Measurements from ENCODE around the gene PLA2G5. TPM values are rescaled to one million over a fixed set of nuclear protein-coding genes. Genes with fewer than 3 reads are reported as not detected.

The PLA2G5 gene
- total RNA-seq, 4 donors from 2014 or later, result 0.87 to 4.7 (median 2.2) TPM

DNA sequence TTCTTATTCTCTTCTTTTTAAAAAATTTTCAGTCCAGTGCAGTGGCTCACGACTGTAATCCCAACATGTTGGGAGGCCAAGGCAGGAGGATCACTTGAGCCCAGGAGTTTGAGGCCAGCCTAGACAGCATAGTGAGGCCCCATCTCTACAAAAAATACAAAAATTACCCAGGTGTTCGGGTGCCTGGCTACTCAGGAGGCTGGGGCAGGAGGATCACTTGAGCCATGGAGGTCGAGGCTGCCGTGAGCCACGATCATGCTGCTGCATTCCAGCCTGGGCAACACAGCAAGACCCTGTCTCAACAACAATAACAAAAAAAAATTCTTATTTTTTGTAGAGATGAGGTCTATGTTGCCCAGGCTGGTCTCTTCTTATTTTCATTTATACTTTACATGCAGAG is 41.5 kb downstream of the PLA2G5 start:
- no peaks in the 10 kb centered on the region for H3K36me3 ChIP-seq
- no peak overlapping the region for H3K4me3 ChIP-seq
- 96 to 98% methylated on average over 5 of the region's 5 CpGs for WGBS, 2 donors
- no peak for DNase-seq (ENCODE audit: low spot score in 2 of 2)
- no peaks in the 10 kb centered on the region for H3K9me3 ChIP-seq
- no peaks in the 10 kb centered on the region for H3K27me3 ChIP-seq
- TF ChIP-seq, protein P1, sequence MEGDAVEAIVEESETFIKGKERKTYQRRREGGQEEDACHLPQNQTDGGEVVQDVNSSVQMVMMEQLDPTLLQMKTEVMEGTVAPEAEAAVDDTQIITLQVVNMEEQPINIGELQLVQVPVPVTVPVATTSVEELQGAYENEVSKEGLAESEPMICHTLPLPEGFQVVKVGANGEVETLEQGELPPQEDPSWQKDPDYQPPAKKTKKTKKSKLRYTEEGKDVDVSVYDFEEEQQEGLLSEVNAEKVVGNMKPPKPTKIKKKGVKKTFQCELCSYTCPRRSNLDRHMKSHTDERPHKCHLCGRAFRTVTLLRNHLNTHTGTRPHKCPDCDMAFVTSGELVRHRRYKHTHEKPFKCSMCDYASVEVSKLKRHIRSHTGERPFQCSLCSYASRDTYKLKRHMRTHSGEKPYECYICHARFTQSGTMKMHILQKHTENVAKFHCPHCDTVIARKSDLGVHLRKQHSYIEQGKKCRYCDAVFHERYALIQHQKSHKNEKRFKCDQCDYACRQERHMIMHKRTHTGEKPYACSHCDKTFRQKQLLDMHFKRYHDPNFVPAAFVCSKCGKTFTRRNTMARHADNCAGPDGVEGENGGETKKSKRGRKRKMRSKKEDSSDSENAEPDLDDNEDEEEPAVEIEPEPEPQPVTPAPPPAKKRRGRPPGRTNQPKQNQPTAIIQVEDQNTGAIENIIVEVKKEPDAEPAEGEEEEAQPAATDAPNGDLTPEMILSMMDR (IDR thresholded peaks at IDR 0.05), result no peak
- TF ChIP-seq EP300 (IDR thresholded peaks at IDR 0.05), result no peak
- TF ChIP-seq POLR2A (IDR thresholded peaks at IDR 0.05), result no peak
- no peaks in the 10 kb centered on the region for H3K4me1 ChIP-seq
- no peak overlapping the region for H3K27ac ChIP-seq

DNA sequence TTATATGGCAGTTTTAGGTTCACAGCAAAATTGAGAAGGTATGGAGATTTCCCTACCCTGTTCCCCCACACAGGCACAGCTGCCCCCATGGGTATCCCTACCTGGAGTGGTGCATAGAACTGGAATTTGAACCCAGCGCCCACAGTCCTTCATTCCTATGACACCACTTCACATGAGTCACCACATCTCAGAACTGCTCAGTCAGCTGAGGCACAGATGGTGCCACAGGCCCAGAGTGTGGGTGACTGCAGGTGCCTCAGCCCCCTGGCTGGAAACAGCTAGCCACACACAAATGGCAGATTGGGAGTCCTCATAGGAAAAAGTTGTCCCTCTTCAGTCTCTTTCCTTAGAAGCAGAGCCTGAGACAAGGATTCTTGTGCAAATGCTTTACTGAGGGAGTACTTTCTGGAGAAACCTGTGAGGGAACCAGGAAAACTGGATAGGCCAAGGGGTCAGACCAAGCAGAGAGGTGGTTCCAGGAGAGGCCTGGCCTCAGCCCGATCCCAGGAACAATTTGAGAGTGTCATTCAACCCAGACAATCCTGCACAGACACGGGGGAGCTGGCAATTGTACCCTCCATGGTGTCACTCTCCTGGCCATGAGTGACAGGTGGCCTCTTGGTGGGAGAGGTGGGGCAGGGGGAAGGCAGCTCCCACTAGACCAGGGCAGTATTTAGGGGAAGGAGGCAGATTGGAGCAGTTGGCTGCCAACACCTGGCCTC is 42.4 kb downstream of the PLA2G5 start:
- WGBS, 2 donors, result 73% methylated on average over 3 of the region's 3 CpGs
- TF ChIP-seq EP300 (IDR thresholded peaks at IDR 0.05) (no peak), POLR2A (IDR thresholded peaks at IDR 0.05) (no peak)
- TF ChIP-seq, protein P1 (IDR thresholded peaks at IDR 0.05), result no peak
- H3K4me1 ChIP-seq, result no peaks in the 10 kb centered on the region
- H3K9me3 ChIP-seq, result no peaks in the 10 kb centered on the region
- no peak overlapping the region for H3K27ac ChIP-seq
- no peaks in the 10 kb centered on the region for H3K36me3 ChIP-seq
- no peak for DNase-seq (ENCODE audit: low spot score in 2 of 2)
- H3K27me3 ChIP-seq, result no peaks in the 10 kb centered on the region
- H3K4me3 ChIP-seq, result no peak overlapping the region

DNA sequence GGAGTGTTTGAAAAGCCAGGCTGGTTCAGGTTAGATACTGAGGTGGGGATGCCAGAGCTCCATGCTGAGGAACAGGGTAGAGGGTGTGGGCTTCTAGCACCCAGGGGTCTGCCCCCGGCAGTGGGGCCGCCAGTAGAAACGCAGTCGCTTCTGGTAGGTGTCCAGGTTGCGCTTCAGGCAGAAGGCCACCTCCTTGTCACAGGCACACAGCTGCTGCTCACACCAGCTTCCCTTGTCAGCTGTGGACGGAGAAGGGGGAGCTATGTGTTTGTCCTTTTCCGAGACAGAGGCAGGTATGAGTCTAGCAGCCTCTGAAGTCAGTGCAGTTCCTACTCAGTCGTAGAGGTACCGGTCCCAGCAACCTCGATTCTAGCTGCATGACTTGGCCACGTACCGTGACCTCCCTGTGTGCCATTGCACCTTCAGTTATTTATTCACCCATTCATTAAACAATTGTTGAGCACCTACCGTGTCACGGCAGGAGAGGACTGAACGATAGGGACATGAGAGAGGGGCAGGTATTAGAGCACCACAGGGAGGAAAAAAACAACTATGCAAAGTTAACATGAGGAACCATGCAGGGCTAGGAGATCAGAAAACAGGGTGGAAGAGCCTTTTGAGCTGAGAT is 44.1 kb downstream of the PLA2G5 start:
- Histone ChIP-seq H3K27ac (no peak overlapping the region), H3K9me3 (no peaks in the 10 kb centered on the region), H3K27me3 (no peaks in the 10 kb centered on the region), H3K4me1 (no peaks in the 10 kb centered on the region), H3K4me3 (no peak overlapping the region), H3K36me3 (no peaks in the 10 kb centered on the region)
- no peak for TF ChIP-seq EP300 (IDR thresholded peaks at IDR 0.05)
- no peak for TF ChIP-seq POLR2A (IDR thresholded peaks at IDR 0.05)
- TF ChIP-seq, protein P1 (IDR thresholded peaks at IDR 0.05), result no peak
- WGBS, 2 donors, result 78 to 79% methylated on average over 15 of the region's 15 CpGs
- no peak for DNase-seq (ENCODE audit: low spot score in 2 of 2)

DNA sequence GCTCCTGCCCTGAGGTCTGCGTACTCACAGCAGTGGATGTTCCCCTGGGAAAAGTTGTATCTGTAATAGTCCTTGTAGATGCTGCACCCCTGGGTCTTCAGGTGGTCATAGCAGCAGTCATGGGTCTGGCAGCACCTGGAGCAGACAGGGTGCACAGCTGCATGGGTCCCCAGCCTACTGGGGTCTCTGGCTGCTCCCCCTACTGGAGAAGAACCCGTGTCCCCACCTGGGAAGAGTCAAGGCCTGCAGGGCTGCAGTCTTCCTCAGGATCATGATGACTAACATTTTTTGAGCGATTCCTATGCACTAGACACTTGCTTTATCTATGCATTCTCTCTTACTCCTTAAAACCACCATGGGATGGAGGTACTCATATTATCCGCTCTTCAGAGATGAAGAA is 45.5 kb downstream of the PLA2G5 start:
- no peak for DNase-seq (ENCODE audit: low spot score in 2 of 2)
- H3K4me3 ChIP-seq, result no peak overlapping the region
- no peaks in the 10 kb centered on the region for H3K36me3 ChIP-seq
- H3K9me3 ChIP-seq, result no peaks in the 10 kb centered on the region
- no peaks in the 10 kb centered on the region for H3K4me1 ChIP-seq
- H3K27ac ChIP-seq, result no peak overlapping the region
- TF ChIP-seq POLR2A (IDR thresholded peaks at IDR 0.05), result no peak
- no peak for TF ChIP-seq EP300 (IDR thresholded peaks at IDR 0.05)
- TF ChIP-seq, protein P1 (IDR thresholded peaks at IDR 0.05), result no peak
- WGBS, 2 donors, result 85 to 87% methylated on average over 4 of the region's 4 CpGs
- H3K27me3 ChIP-seq, result no peaks in the 10 kb centered on the region

DNA sequence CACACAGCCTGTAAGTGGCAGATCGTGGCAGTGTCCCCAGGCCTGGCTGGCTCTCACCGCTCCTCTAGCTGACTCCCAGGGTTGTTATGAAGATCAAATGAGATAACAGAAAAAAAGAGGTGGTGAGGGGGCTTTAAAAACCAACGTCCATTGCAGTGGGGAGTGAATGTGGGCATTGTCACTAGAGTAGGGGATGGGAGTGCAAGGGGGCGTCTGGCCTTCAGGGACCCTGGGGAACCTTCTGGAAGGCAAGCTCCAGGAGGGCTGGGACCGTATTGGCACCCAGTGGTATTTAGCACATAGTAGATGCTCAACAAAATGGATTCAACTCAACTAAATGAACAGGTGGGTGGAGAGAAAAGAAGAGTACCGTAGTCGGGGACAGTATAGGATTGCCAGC is 45.9 kb downstream of the PLA2G5 start:
- WGBS, 2 donors, result 80 to 82% methylated on average over 7 of the region's 7 CpGs
- H3K27ac ChIP-seq, result no peak overlapping the region

More for the DNA sequence above, 45.9 kb downstream of the PLA2G5 start:
- Histone ChIP-seq H3K4me3 (no peak overlapping the region), H3K27me3 (no peaks in the 10 kb centered on the region), H3K36me3 (no peaks in the 10 kb centered on the region), H3K9me3 (no peaks in the 10 kb centered on the region), H3K4me1 (no peaks in the 10 kb centered on the region)
- no peak for TF ChIP-seq POLR2A (IDR thresholded peaks at IDR 0.05)
- TF ChIP-seq EP300 (IDR thresholded peaks at IDR 0.05), result no peak
- TF ChIP-seq, protein P1 (IDR thresholded peaks at IDR 0.05), result no peak
- DNase-seq (ENCODE audit: low spot score in 2 of 2), result no peak
